ENCODE results near the gene DCTN2. TPM values are rescaled to one million over a fixed set of nuclear protein-coding genes. Genes with fewer than 3 reads are reported as not detected.

DCTN2 gene
- total RNA-seq, 2 experiments from 2014 or later: 68.4 to 97.2 TPM

Small RNA genes within 50 kb of the gene (microRNA-seq; reads per million reads assigned to microRNA genes)
- gene MIR616 (ENCODE audit: borderline replicate concordance) (14.4 reads per million, percentile 21 among the genes with 10 or more reads in this experiment), gene MIR6758 (ENCODE audit: borderline replicate concordance) (not detected)

Small RNA genes within 50 kb of the gene (small RNA-seq; reads per million reads assigned to genes)
- not detected for gene MIR616

Other genes starting within 250 kb of the DCTN2 start
- gene R3HDM2, start 116.1 kb downstream of the DCTN2 start, total RNA-seq (2014; rRNA removed; shearing (Covaris generic)): 15.0 and 25.8 TPM in 2 replicates
- gene R3HDM2, start 116.1 kb downstream of the DCTN2 start, total RNA-seq (2022): 47.2 and 65.7 TPM in 2 replicates
- gene INHBC, start 112.4 kb downstream of the DCTN2 start, total RNA-seq (2014; rRNA removed; shearing (Covaris generic)): not detected in 2 replicates
- 0.36 and 0.72 TPM in 2 replicates for gene INHBC, start 112.4 kb downstream of the DCTN2 start, total RNA-seq (2022)
- 3.2 and 3.9 TPM in 2 replicates for gene INHBE, start 91.9 kb downstream of the DCTN2 start, total RNA-seq (2014; rRNA removed; shearing (Covaris generic))
- gene INHBE, start 91.9 kb downstream of the DCTN2 start, total RNA-seq (2022): 3.4 and 4.0 TPM in 2 replicates
- gene GLI1, start 87.4 kb downstream of the DCTN2 start, total RNA-seq (2014; rRNA removed; shearing (Covaris generic)): 3.9 and 4.6 TPM in 2 replicates
- gene GLI1, start 87.4 kb downstream of the DCTN2 start, total RNA-seq (2022): 6.0 and 6.5 TPM in 2 replicates
- gene ARHGAP9, start 67.3 kb downstream of the DCTN2 start, total RNA-seq (2014; rRNA removed; shearing (Covaris generic)): 66.2 and 70.1 TPM in 2 replicates
- gene ARHGAP9, start 67.3 kb downstream of the DCTN2 start, total RNA-seq (2022): 105 and 111 TPM in 2 replicates
- 262 and 272 TPM in 2 replicates for gene MARS1, start 59.1 kb downstream of the DCTN2 start, total RNA-seq (2014; rRNA removed; shearing (Covaris generic))
- 461 and 465 TPM in 2 replicates for gene MARS1, start 59.1 kb downstream of the DCTN2 start, total RNA-seq (2022)
- 42.7 and 43.7 TPM in 2 replicates for gene DDIT3, start 26.7 kb downstream of the DCTN2 start, total RNA-seq (2014; rRNA removed; shearing (Covaris generic))
- gene DDIT3, start 26.7 kb downstream of the DCTN2 start, total RNA-seq (2022): 32.3 and 34.5 TPM in 2 replicates
- gene MBD6, start 24.4 kb downstream of the DCTN2 start, total RNA-seq (2014; rRNA removed; shearing (Covaris generic)): 21.8 and 23.9 TPM in 2 replicates
- gene MBD6, start 24.4 kb downstream of the DCTN2 start, total RNA-seq (2022): 110 and 112 TPM in 2 replicates
- 0.09 and 0.10 TPM in 2 replicates for gene KIF5A, start 2.9 kb upstream of the DCTN2 start, total RNA-seq (2014; rRNA removed; shearing (Covaris generic))
- 1.2 and 1.6 TPM in 2 replicates for gene KIF5A, start 2.9 kb upstream of the DCTN2 start, total RNA-seq (2022)
- 9.0 and 14.5 TPM in 2 replicates for gene PIP4K2C, start 44.0 kb upstream of the DCTN2 start, total RNA-seq (2014; rRNA removed; shearing (Covaris generic))
- gene PIP4K2C, start 44.0 kb upstream of the DCTN2 start, total RNA-seq (2022): 14.8 and 15.9 TPM in 2 replicates
- not detected in 2 replicates for gene DTX3, start 57.6 kb upstream of the DCTN2 start, total RNA-seq (2014; rRNA removed; shearing (Covaris generic))
- 0.11 TPM in 1 of 2 replicates, not detected in the other for gene DTX3, start 57.6 kb upstream of the DCTN2 start, total RNA-seq (2022)
- gene ARHGEF25, start 64.2 kb upstream of the DCTN2 start, total RNA-seq (2014; rRNA removed; shearing (Covaris generic)): not detected in 2 replicates
- not detected in 2 replicates for gene ARHGEF25, start 64.2 kb upstream of the DCTN2 start, total RNA-seq (2022)
- 1.1 and 1.2 TPM in 2 replicates for gene B4GALNT1, start 86.0 kb upstream of the DCTN2 start, total RNA-seq (2014; rRNA removed; shearing (Covaris generic))
- 3.1 and 3.8 TPM in 2 replicates for gene B4GALNT1, start 86.0 kb upstream of the DCTN2 start, total RNA-seq (2022)
- gene OS9, start 146.9 kb upstream of the DCTN2 start, total RNA-seq (2014; rRNA removed; shearing (Covaris generic)): 82.6 and 104 TPM in 2 replicates
- 109 and 112 TPM in 2 replicates for gene OS9, start 146.9 kb upstream of the DCTN2 start, total RNA-seq (2022)
- gene AGAP2, start 191.6 kb upstream of the DCTN2 start, total RNA-seq (2014; rRNA removed; shearing (Covaris generic)): 10.7 and 14.8 TPM in 2 replicates
- gene AGAP2, start 191.6 kb upstream of the DCTN2 start, total RNA-seq (2022): 26.5 and 28.8 TPM in 2 replicates
- gene TSPAN31, start 197.8 kb upstream of the DCTN2 start, total RNA-seq (2014; rRNA removed; shearing (Covaris generic)): 0.80 and 2.4 TPM in 2 replicates
- gene TSPAN31, start 197.8 kb upstream of the DCTN2 start, total RNA-seq (2022): 6.3 and 6.4 TPM in 2 replicates
- gene CDK4, start 205.1 kb upstream of the DCTN2 start, total RNA-seq (2014; rRNA removed; shearing (Covaris generic)): 272 and 280 TPM in 2 replicates
- 172 and 192 TPM in 2 replicates for gene CDK4, start 205.1 kb upstream of the DCTN2 start, total RNA-seq (2022)
- gene MARCHF9, start 207.9 kb upstream of the DCTN2 start, total RNA-seq (2014; rRNA removed; shearing (Covaris generic)): 29.3 and 29.4 TPM in 2 replicates
- 46.2 and 47.7 TPM in 2 replicates for gene MARCHF9, start 207.9 kb upstream of the DCTN2 start, total RNA-seq (2022)
- 6.5 and 7.1 TPM in 2 replicates for gene CYP27B1, start 219.9 kb upstream of the DCTN2 start, total RNA-seq (2014; rRNA removed; shearing (Covaris generic))
- gene CYP27B1, start 219.9 kb upstream of the DCTN2 start, total RNA-seq (2022): 6.6 and 6.9 TPM in 2 replicates
- 12.5 and 22.2 TPM in 2 replicates for gene METTL1, start 224.9 kb upstream of the DCTN2 start, total RNA-seq (2014; rRNA removed; shearing (Covaris generic))
- gene METTL1, start 224.9 kb upstream of the DCTN2 start, total RNA-seq (2022): 23.6 and 27.0 TPM in 2 replicates
- gene EEF1AKMT3, start 225.4 kb upstream of the DCTN2 start, total RNA-seq (2014; rRNA removed; shearing (Covaris generic)): 3.4 and 5.3 TPM in 2 replicates
- 6.3 TPM in 2 replicates for gene EEF1AKMT3, start 225.4 kb upstream of the DCTN2 start, total RNA-seq (2022)
- 35.2 and 49.8 TPM in 2 replicates for gene TSFM, start 235.6 kb upstream of the DCTN2 start, total RNA-seq (2014; rRNA removed; shearing (Covaris generic))
- 38.5 and 49.8 TPM in 2 replicates for gene TSFM, start 235.6 kb upstream of the DCTN2 start, total RNA-seq (2022)